Ovary (tissue), 9 donors: ENCODE data around the gene SLC25A3. TPM values are rescaled to one million over a fixed set of nuclear protein-coding genes. Genes with fewer than 3 reads are reported as not detected.

ENCODE experiments used
- DNase-seq, 5 donors: peaks; one replicate each; pipeline ENCODE4 v3.0.0-alpha.2; 2019 to 2020
- H3K27ac ChIP-seq, 2 donors: fragments of 200-600 bp; one replicate each; pipeline versions ENCODE4 v1.5.1 to v1.8.0; 2019 to 2022
- H3K27me3 ChIP-seq: fragments of 200-600 bp; one replicate; pipeline ENCODE4 v1.8.0; 2022
- H3K36me3 ChIP-seq: fragments of 200-600 bp; sonication (generic); one replicate; pipeline ENCODE4 v1.5.1; 2019
- H3K4me1 ChIP-seq: one replicate; pipeline ENCODE4 v1.8.1; 2013; ENCODE audit warnings: mild to moderate bottlenecking, moderate library complexity; ENCODE audit not compliant: insufficient read depth
- H3K4me3 ChIP-seq: fragments of 200-600 bp; sonication (generic); one replicate; pipeline ENCODE4 v1.5.1; 2017
- H3K9me3 ChIP-seq, 2 donors: fragments of 200-600 bp in 1 of 2; sonication (generic) in 1 of 2; one replicate each; pipeline versions ENCODE4 v1.5.1 to v1.8.1; 2013 to 2019; ENCODE audit warnings: mild to moderate bottlenecking in 1 of 2, moderate library complexity in 1 of 2
- CTCF ChIP-seq, 3 donors: fragments of 450-650 bp in 2 of 3; fragments of 200-600 bp in 1 of 3; IDR thresholded peaks; one replicate each; pipeline versions ENCODE4 v1.5.1 to v1.8.0; 2016 to 2022; ENCODE audit warnings: antibody characterized with exemption in 3 of 3, mild to moderate bottlenecking in 1 of 3
- EP300 ChIP-seq: sonication (generic); formaldehyde crosslinking; IDR thresholded peaks from one replicate; pipeline ENCODE4 v1.6.1; 2017; ENCODE audit warnings: antibody characterized with exemption
- POLR2A ChIP-seq: fragments of 450-650 bp; IDR thresholded peaks from one replicate; pipeline ENCODE4 v1.6.1; 2017; ENCODE audit warnings: antibody characterized with exemption, mild to moderate bottlenecking, moderate library complexity
- WGBS, 3 donors: extraction: QIAGEN DNeasy Blood & Tissue Kit in 1 of 3; methylation state at CpG; one replicate each; pipeline versions ENCODE4 v1.1.5 to v1.1.7; 2013 to 2017; 5-methylcytosine and 5-hydroxymethylcytosine counted together
- intact Hi-C, 4 donors: fragments of 100-400 bp; cut with DNase I; formaldehyde crosslinking; loops; one replicate each; pipeline versions ENCODE4 v1.11.0 to v1.15.1; 2022 to 2023
- polyA plus RNA-seq, 2 donors: library from polyadenylated mRNA; stranded (reverse); fragments of 200-250 nt in 1 of 2; fragments of 350-450 nt in 1 of 2; fragmentation: Illumina TruSeq in 1 of 2; extraction: RNeasy Lipid Tissue Mini Kit (QIAGEN cat#74804) in 1 of 2; gene quantifications; one replicate each; pipeline ENCODE4 v1.2.3, GENCODE V29; 2013 to 2014
- total RNA-seq, 7 donors: library from RNA; depleted of rRNA in 2 of 7; stranded (reverse); fragments of >200 nt in 2 of 7; fragmentation: NEBNext Ultra II Directional in 3 of 7; extraction: Animal tissue kit (Norgen Biotek cat#: 25700) in 3 of 7; gene quantifications; one replicate each; pipeline versions ENCODE4 v1.1.0 to v1.2.4, GENCODE V29; 2016 to 2023
- donor health status: DM: no; HTN: no; CAD: no; lungs with moderate emphysema.
- donor health status: DM: no; HTN: no; CAD: no.
- donor health status: Bipolar disorder and iron deficiency.
- donor health status: DM: yes; HTN: yes; CAD: no.
- donor health status: DM: no; HTN: no; CAD: no.
- donor health status: DM: yes; HTN: yes; CAD: no.

SLC25A3 gene
- total and polyA plus RNA-seq, 9 donors = 344 to 649 (median 427) TPM

DNA sequence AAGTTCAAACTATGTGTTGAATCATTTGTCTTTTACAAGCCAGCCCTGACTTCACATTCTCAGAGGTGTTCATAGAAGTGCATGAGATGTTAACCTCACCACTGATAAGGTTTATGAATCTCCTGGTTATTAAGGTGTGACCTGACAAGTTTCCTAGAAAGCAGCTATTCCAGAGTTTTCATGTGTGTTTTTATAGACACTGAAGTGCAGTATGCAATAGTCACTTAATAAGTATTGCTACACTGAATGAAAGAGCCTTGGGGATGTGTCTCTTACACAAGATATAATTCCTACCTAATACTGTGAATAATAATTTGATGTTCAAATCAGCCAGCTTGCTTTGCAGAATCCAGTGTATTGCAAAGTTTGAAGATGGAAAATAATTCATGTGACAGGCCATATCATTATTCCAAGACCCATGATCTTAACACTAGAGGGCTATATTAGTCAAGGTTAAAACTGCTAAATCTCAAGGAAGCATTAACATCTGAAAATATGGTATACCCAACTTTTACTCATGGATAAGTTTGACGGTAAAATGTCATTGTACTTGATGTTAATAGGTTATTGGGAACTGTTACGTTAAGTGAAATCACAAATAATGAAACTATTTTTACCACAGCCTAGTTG is 13.0 kb downstream of the SLC25A3 start:
- no peak overlapping the region for H3K27ac ChIP-seq
- H3K9me3 ChIP-seq = no peaks in the 10 kb centered on the region
- 60 to 68% (median 67%) methylated on average over 2 of the region's 2 CpGs for WGBS, 3 donors
- no peaks in the 10 kb centered on the region for H3K4me1 ChIP-seq
- H3K27me3 ChIP-seq = no peaks in the 10 kb centered on the region
- TF ChIP-seq EP300 (no peak), POLR2A (no peak), CTCF (IDR thresholded peaks at IDR 0.05) (no peak)
- no peaks in the 10 kb centered on the region for H3K36me3 ChIP-seq
- no peak overlapping the region for H3K4me3 ChIP-seq
- DNase-seq = no peak
- intact Hi-C loops = no loop called here

GRCh38 chr12:98610596-98610995 is 17.1 kb downstream of the SLC25A3 start:
- Histone ChIP-seq H3K4me1 (no peaks in the 10 kb centered on the region), H3K36me3 (no peaks in the 10 kb centered on the region), H3K9me3 (no peaks in the 10 kb centered on the region), H3K4me3 (no peak overlapping the region), H3K27ac (no peak overlapping the region), H3K27me3 (no peaks in the 10 kb centered on the region)
- TF ChIP-seq EP300 (no peak), POLR2A (no peak), CTCF (IDR thresholded peaks at IDR 0.05) (no peak)
- DNase-seq = no peak
- 93 to 100% (median 97%) methylated on average over 2 of the region's 2 CpGs for whole genome bisulfite sequencing, 3 donors
- intact Hi-C loops = no loop called here

GRCh38 chr12:98612696-98613334 is 19.3 kb downstream of the SLC25A3 start:
- Histone ChIP-seq H3K9me3 (no peaks in the 10 kb centered on the region), H3K27me3 (no peaks in the 10 kb centered on the region), H3K36me3 (no peaks in the 10 kb centered on the region), H3K4me3 (no peak overlapping the region), H3K4me1 (no peaks in the 10 kb centered on the region), H3K27ac (no peak overlapping the region)
- TF ChIP-seq EP300 (no peak), CTCF (IDR thresholded peaks at IDR 0.05) (no peak), POLR2A (no peak)
- intact Hi-C loops = no loop called here
- 77 to 86% (median 82%) methylated on average over 5 of the region's 5 CpGs for WGBS, 3 donors
- DNase-seq = no peak

GRCh38 chr12:98618952-98619351 is 25.5 kb downstream of the SLC25A3 start:
- intact Hi-C loops = no loop called here
- Histone ChIP-seq H3K9me3 (no peaks in the 10 kb centered on the region), H3K36me3 (no peaks in the 10 kb centered on the region), H3K4me3 (no peak overlapping the region), H3K27ac (no peak overlapping the region), H3K27me3 (no peaks in the 10 kb centered on the region), H3K4me1 (no peaks in the 10 kb centered on the region)
- DNase-seq = no peak
- 66 to 74% (median 72%) methylated on average over 4 of the region's 4 CpGs for WGBS, 3 donors
- no peak for TF ChIP-seq CTCF (IDR thresholded peaks at IDR 0.05)
- no peak for TF ChIP-seq POLR2A
- no peak for TF ChIP-seq EP300
